ENCODE results near the gene CDH4.

- TF ChIP-seq, protein P1, sequence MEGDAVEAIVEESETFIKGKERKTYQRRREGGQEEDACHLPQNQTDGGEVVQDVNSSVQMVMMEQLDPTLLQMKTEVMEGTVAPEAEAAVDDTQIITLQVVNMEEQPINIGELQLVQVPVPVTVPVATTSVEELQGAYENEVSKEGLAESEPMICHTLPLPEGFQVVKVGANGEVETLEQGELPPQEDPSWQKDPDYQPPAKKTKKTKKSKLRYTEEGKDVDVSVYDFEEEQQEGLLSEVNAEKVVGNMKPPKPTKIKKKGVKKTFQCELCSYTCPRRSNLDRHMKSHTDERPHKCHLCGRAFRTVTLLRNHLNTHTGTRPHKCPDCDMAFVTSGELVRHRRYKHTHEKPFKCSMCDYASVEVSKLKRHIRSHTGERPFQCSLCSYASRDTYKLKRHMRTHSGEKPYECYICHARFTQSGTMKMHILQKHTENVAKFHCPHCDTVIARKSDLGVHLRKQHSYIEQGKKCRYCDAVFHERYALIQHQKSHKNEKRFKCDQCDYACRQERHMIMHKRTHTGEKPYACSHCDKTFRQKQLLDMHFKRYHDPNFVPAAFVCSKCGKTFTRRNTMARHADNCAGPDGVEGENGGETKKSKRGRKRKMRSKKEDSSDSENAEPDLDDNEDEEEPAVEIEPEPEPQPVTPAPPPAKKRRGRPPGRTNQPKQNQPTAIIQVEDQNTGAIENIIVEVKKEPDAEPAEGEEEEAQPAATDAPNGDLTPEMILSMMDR (optimal IDR thresholded peaks at IDR 0.05 in 1 of 3, IDR thresholded peaks at IDR 0.05 in 1 of 3, conservative IDR thresholded peaks at IDR 0.05 in 1 of 3; ENCODE audit: extremely low read depth in 1 of 3, insufficient read depth in 2 of 3, low read length in 3 of 3), result no peak
- no peak for TF ChIP-seq EZH2 (IDR thresholded peaks at IDR 0.05; ENCODE audit: low read length)
Measured at GRCh38 chr20:61263938-61264337, 11.9 kb downstream of the CDH4 start.

Data from keratinocyte (primary cell).